HCT116 (cell line): ENCODE results near the gene CCDC73. TPM values are rescaled to one million over a fixed set of nuclear protein-coding genes. Genes with fewer than 3 reads are reported as not detected.
"Not testable (repeated sequence)": the region's sequence is repeated elsewhere in the genome, so short reads cannot be mapped to it uniquely, and the experiment has no call there.

Experiments
- ATAC-seq: fragments of 200-7000 bp; cut with Tn5 transposase; 2 replicates; pipeline ENCODE4 v1.9.1; 2020; ENCODE audit warnings: mild to moderate bottlenecking, moderate library complexity
- BruUV-seq: library from RNA; stranded (reverse); fragments of 400-500 nt; replicated peaks from 2 replicates; lab custom pipeline; 2021; lab: Mats Ljungman, UMichigan
- CTCF ChIA-PET: fragments of 300-600 bp; sonication (Branson Sonifier 250); formaldehyde crosslinking; loops from one replicate; lab custom pipeline; 2021; ENCODE audit warnings: antibody characterized with exemption; lab: Charles Lee
- POLR2A ChIA-PET: fragments of 300-600, 350-600 bp; sonication (Branson Sonifier 250); formaldehyde crosslinking; loops from one replicate; lab custom pipeline; 2021; ENCODE audit warnings: antibody characterized with exemption; lab: Charles Lee
- RAD21 ChIA-PET, 2 experiments: fragments of 300-600 bp; sonication (Branson Sonifier 250); formaldehyde crosslinking; loops; one replicate each; lab custom pipeline; 2023; ENCODE audit warnings: low total read pairs in 2 of 2; ENCODE audit not compliant: uncharacterized antibody in 2 of 2, unreplicated experiment in 2 of 2, low non-redundant PET in 1 of 2; lab: Charles Lee
- DNase-seq: peaks from one replicate; pipeline ENCODE4 v3.0.0-alpha.2; 2010; ENCODE audit warnings: low read depth, low spot score
- H2AFZ ChIP-seq: fragments of 200-600 bp; shearing (Covaris generic), sonication (generic); 2 replicates; pipeline ENCODE4 v1.6.1; 2017; ENCODE audit warnings: low read depth, mixed run types, mixed read lengths, antibody characterized with exemption, low read length; ENCODE audit not compliant: poor library complexity, severe bottlenecking
- H3K27ac ChIP-seq: 2 replicates; pipeline ENCODE4 v1.5.1; 2012; ENCODE audit warnings: low read depth, low read length
- H3K27me3 ChIP-seq: fragments of 200-600 bp; sonication (generic); 2 replicates; pipeline ENCODE4 v1.6.1; 2016; ENCODE audit warnings: mixed run types, low read length, mixed read lengths; ENCODE audit not compliant: insufficient read depth
- H3K36me3 ChIP-seq, 2 experiments: fragments of 200-500 bp in 1 of 2; fragments of 200-600 bp in 1 of 2; sonication (Bioruptor generic) in 1 of 2; sonication (generic) in 1 of 2; 2 replicates each; pipeline versions ENCODE4 v1.5.1 to v1.6.1; 2014 to 2016; ENCODE audit warnings: low read length in 2 of 2, inconsistent platforms in 1 of 2, mixed read lengths in 1 of 2, mixed run types in 1 of 2; ENCODE audit not compliant: insufficient read depth in 2 of 2, control insufficient read depth in 1 of 2
- H3K4me1 ChIP-seq, 2 experiments: fragments of 200-600 bp in 1 of 2; sonication (generic) in 1 of 2; 2 replicates each; pipeline versions ENCODE4 v1.5.1 to v1.6.1; 2012 to 2017; ENCODE audit warnings: low read length in 2 of 2, inconsistent platforms in 1 of 2, mild to moderate bottlenecking in 1 of 2, mixed read lengths in 1 of 2, mixed run types in 1 of 2, moderate library complexity in 1 of 2; ENCODE audit not compliant: insufficient read depth in 2 of 2, control insufficient read depth in 1 of 2
- H3K4me2 ChIP-seq: fragments of 200-600 bp; sonication (generic); 2 replicates; pipeline ENCODE4 v1.6.1; 2017; ENCODE audit warnings: mixed run types, low read length, mixed read lengths
- H3K4me3 ChIP-seq, 2 experiments: fragments of 200-600 bp in 1 of 2; sonication (generic) in 1 of 2; replicated peaks in 1 of 2; 2 replicates each; pipeline ENCODE4 v1.5.1; 2011 to 2016; ENCODE audit warnings: low read length in 2 of 2, control low read depth in 1 of 2, low read depth in 1 of 2, mild to moderate bottlenecking in 1 of 2, mixed read lengths in 1 of 2, mixed run types in 1 of 2
- H3K79me2 ChIP-seq: fragments of 200-600 bp; sonication (generic); 2 replicates; pipeline ENCODE4 v1.6.1; 2017; ENCODE audit warnings: mild to moderate bottlenecking, mixed run types, low read length, moderate library complexity, mixed read lengths; ENCODE audit not compliant: insufficient read depth
- H3K9ac ChIP-seq: fragments of 200-600 bp; sonication (generic); 2 replicates; pipeline ENCODE4 v1.6.1; 2016; ENCODE audit warnings: low read length, mixed read lengths
- H3K9me2 ChIP-seq: fragments of 200-600 bp; sonication (generic), shearing (Covaris generic); 2 replicates; pipeline ENCODE4 v1.6.1; 2017; ENCODE audit warnings: mixed run types, mild to moderate bottlenecking, moderate library complexity; ENCODE audit not compliant: insufficient read depth
- H3K9me3 ChIP-seq, 2 experiments: fragments of 200-500 bp in 1 of 2; fragments of 200-600 bp in 1 of 2; sonication (Bioruptor generic) in 1 of 2; sonication (generic) in 1 of 2; 2 replicates each; pipeline ENCODE4 v1.6.1; 2014 to 2017; ENCODE audit warnings: low read length in 2 of 2, mixed read lengths in 2 of 2, inconsistent platforms in 1 of 2, low read depth in 1 of 2, mild to moderate bottlenecking in 1 of 2, mixed run types in 1 of 2, moderate library complexity in 1 of 2; ENCODE audit not compliant: control insufficient read depth in 1 of 2, insufficient read depth in 1 of 2
- H4K20me1 ChIP-seq: fragments of 200-600 bp; sonication (generic), shearing (Covaris generic); 2 replicates; pipeline ENCODE4 v1.6.1; 2017; ENCODE audit warnings: mixed run types, mild to moderate bottlenecking, moderate library complexity; ENCODE audit not compliant: insufficient read depth
- CEBPB ChIP-seq: IDR thresholded peaks from 2 replicates; pipeline ENCODE4 v1.6.1; 2012; ENCODE audit warnings: low read depth
- EZH2phosphoT487 ChIP-seq: fragments of 200-600 bp; IDR thresholded peaks from 2 replicates; pipeline ENCODE4 v1.6.1; 2018; ENCODE audit warnings: antibody characterized with exemption, borderline replicate concordance
- POLR2AphosphoS5 ChIP-seq: IDR thresholded peaks from 2 replicates; pipeline ENCODE4 v1.6.1; 2011; ENCODE audit warnings: mild to moderate bottlenecking, low read depth, low read length, moderate library complexity
- SP1 ChIP-seq: IDR thresholded peaks from 2 replicates; pipeline ENCODE4 v1.6.1; 2012; ENCODE audit warnings: low read depth
- YY1 ChIP-seq: IDR thresholded peaks from 2 replicates; pipeline ENCODE4 v1.6.1; 2011; ENCODE audit warnings: low read length, low read depth, moderate library complexity, mild to moderate bottlenecking; ENCODE audit not compliant: insufficient replicate concordance; ENCODE audit errors: extremely low read depth
- ZBTB33 ChIP-seq: IDR thresholded peaks from 2 replicates; pipeline ENCODE4 v1.6.1; 2011; ENCODE audit warnings: mild to moderate bottlenecking, low read length, moderate library complexity; ENCODE audit not compliant: insufficient replicate concordance; ENCODE audit errors: extremely low read depth
- ZNF274 ChIP-seq: fragments of 200-500 bp; sonication (Bioruptor generic); IDR thresholded peaks from 2 replicates; pipeline ENCODE4 v1.6.1; 2014; ENCODE audit warnings: mild to moderate bottlenecking, low read depth, low read length, inconsistent platforms
- intact Hi-C: fragments of 100-400 bp; cut with micrococcal nuclease; formaldehyde crosslinking; loops from 2 replicates; pipeline ENCODE4 v1.10.0; 2022
- total RNA-seq: library from RNA; stranded (reverse); gene quantifications from one replicate; pipeline ENCODE4 v1.2.1, GENCODE V29; 2021; ENCODE audit not compliant: unreplicated experiment
- TF ChIP-seq, protein P1 (sequence below): IDR thresholded peaks from 2 replicates; pipeline ENCODE4 v1.6.1; 2012

The CCDC73 gene
- total RNA-seq, 1 experiment from 2014 or later: not detected

DNA sequence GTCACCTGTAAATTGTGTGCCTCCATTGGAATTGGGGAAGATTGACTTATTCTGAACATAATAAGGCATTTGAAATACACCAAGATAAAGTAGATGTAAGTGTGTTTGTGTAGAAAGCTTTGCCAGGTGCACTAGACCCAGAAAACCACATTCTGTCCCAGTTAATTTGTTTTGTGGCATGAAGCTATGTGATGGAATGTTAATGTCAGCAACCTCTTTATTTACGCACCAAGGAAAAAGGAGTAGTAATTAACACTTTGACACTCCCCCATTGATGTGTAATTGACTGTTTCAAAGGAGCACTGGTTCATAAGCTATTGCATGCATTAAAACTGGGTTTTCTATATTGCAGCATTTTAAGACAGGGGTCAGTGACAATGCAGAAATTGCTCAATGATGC, 196.5 kb downstream of the CCDC73 start:
- DNase-seq (no peak), ATAC-seq (no peak)
- Histone ChIP-seq H3K4me1 (no peaks in the 10 kb centered on the region), H4K20me1 (peaks cover 19% of the 10 kb centered on the region; the same call in 1 of the 2 replicates), H3K9ac (no peak overlapping the region), H3K9me3 (no peaks in the 10 kb centered on the region), H3K79me2 (peaks cover 69% of the 10 kb centered on the region), H3K4me2 (no peak overlapping the region), H2AFZ (no peak overlapping the region), H3K27ac (no peak overlapping the region), H3K36me3 (peaks cover 60 to 74% of the 10 kb centered on the region in 2 experiments), H3K9me2 (no peaks in the 10 kb centered on the region), H3K27me3 (no peaks in the 10 kb centered on the region), H3K4me3 (no peak overlapping the region)
- RAD21 ChIA-PET: no interaction called here
- POLR2A ChIA-PET: no interaction called here
- TF ChIP-seq YY1: no peak
- no TSS peak for BruUV-seq
- intact Hi-C loops: no loop called here
- CTCF ChIA-PET: no interaction called here

- intact Hi-C loops, DNase-seq, ATAC-seq, H3K9me3 ChIP-seq, CTCF ChIA-PET, H3K4me2 ChIP-seq, H3K27me3 ChIP-seq, RAD21 ChIA-PET, H3K4me1 ChIP-seq, H3K4me3 ChIP-seq, H3K27ac ChIP-seq, H3K9me2 ChIP-seq, H3K9ac ChIP-seq, H2AFZ ChIP-seq, BruUV-seq: not testable (repeated sequence)
- Histone ChIP-seq H3K79me2 (peaks cover 87% of the 10 kb centered on the region), H3K36me3 (peaks cover 65 to 72% of the 10 kb centered on the region in 2 experiments), H4K20me1 (peaks cover 19% of the 10 kb centered on the region; the same call in 1 of the 2 replicates)
- POLR2A ChIA-PET: interaction anchor here (0.6 kb wide), 1 partner anchor 1455 kb away, joined by 3 read pairs; the partner anchor contains the start of gene CAPRIN1
Observed at GRCh38 chr11:32596114-32596513, 198.3 kb downstream of the CCDC73 start.

- ChIA-PET RAD21 (no interaction called here), POLR2A (interaction anchor here (1.1 kb wide), 1 partner anchor 11 kb away, joined by 3 read pairs; the partner anchor contains the start of gene EIF3M), CTCF (no interaction called here)
- TF ChIP-seq ZNF274 (no peak), EZH2phosphoT487 (no peak), POLR2AphosphoS5 (no peak), SP1 (no peak), CEBPB (no peak), ZBTB33 (no peak)
- TF ChIP-seq, protein P1, sequence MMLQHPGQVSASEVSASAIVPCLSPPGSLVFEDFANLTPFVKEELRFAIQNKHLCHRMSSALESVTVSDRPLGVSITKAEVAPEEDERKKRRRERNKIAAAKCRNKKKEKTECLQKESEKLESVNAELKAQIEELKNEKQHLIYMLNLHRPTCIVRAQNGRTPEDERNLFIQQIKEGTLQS: no peak
- Histone ChIP-seq H3K4me3 (no peak overlapping the region), H3K9me2 (no peaks in the 10 kb centered on the region), H3K79me2 (peaks cover 97% of the 10 kb centered on the region), H3K9ac (no peak overlapping the region), H4K20me1 (peaks cover 24% of the 10 kb centered on the region; the same call in 1 of the 2 replicates), H3K27ac (no peak overlapping the region), H3K27me3 (no peaks in the 10 kb centered on the region), H3K4me2 (no peak overlapping the region), H3K36me3 (peaks cover 71 to 73% of the 10 kb centered on the region in 2 experiments), H3K9me3 (no peaks in the 10 kb centered on the region), H3K4me1 (no peaks in the 10 kb centered on the region), H2AFZ (no peak overlapping the region)
- ATAC-seq (no peak), DNase-seq (no peak)
- intact Hi-C loops: no loop called here
- BruUV-seq: TSS peak; percentile 0
Observed at GRCh38 chr11:32594272-32594671, 200.2 kb downstream of the CCDC73 start.
